ENCODE data around the gene CHST2.
"Not testable (repeated sequence)": the region's sequence is repeated elsewhere in the genome, so short reads cannot be mapped to it uniquely, and the experiment has no call there.

Gene CHST2, protein sequence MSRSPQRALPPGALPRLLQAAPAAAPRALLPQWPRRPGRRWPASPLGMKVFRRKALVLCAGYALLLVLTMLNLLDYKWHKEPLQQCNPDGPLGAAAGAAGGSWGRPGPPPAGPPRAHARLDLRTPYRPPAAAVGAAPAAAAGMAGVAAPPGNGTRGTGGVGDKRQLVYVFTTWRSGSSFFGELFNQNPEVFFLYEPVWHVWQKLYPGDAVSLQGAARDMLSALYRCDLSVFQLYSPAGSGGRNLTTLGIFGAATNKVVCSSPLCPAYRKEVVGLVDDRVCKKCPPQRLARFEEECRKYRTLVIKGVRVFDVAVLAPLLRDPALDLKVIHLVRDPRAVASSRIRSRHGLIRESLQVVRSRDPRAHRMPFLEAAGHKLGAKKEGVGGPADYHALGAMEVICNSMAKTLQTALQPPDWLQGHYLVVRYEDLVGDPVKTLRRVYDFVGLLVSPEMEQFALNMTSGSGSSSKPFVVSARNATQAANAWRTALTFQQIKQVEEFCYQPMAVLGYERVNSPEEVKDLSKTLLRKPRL
- 5.2 to 43.5 (median 11.0) reads per million in 18 experiments for total RNA-seq

DNA sequence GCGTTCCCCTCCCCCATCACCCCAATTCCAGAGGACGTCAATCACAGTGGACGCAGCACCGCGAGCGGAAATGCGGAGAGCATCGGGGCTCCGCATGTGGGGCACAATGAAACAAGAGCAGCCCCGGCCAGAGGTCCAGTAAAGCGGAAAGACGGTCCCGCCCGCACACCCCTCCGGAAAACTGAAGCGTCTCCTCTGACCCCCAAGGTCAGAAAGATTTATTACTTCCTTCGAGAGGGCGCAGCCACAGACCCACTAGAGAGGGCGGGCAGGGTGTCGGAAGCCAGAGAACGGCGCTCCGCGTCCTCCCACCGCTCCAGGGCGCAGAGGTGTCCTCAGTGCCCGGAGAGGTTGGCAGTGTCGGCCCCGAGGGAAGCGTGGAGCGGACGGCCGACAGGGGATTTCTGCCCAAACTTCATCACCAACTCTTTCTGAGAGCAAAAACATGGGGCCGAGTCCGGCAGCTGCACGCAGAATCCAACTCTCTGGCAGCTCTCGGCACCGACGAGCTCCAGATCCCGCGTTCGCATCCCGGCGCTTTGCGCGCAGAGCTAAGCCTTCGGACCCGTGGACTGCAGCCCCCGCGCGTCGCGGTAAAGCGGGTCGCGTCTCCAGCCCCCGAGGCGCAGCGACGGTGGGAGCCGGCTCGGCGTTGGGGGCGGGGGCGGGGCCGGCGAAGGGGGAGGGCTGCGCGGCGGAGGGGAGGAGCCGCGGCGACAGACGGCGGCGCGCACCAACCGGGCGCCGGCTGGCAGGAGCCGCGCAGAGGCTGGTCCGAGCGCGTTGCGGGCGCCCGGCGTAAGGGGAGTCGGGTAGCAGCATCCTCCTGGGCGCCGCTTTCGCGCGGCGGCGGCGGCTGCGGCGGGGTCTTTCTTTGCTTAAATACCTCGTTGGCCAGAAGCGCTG, at the start of gene CHST2:
TSS of gene CHST2 (plus strand) at position 763 of the 906 bp plus-strand sequence. CDS start 1,046 bp downstream, outside the sequence.
- DNase-seq, result peak; percentile 72 to 86

DNA sequence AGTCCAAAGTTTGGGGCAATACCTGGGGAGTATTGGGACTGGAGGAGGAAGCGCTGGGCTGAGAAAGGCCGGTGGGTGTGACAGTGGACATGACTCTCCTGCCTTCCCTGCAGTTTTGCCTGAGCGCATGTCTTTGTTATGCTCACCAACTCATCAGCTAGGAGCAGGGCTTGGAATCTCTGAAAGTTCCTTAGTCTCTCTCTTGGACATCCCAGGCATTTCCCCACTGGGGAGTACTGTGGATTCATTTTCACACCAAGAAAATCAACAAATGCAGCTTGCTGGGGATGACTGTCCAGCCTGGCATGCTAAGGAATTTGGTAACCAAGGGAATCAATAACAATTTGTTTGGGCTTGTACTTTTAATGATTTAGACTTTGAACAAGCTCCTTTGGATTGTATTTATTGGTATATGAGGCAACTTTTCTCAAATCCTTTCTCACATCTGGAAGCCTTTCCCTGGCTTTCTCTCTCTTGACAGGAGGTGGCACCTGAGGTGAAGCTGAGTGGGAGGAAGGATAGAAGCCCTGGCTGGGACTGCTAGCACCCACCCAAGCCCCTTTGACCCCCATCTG, 48.5 kb upstream of the CHST2 start:
- no peak for DNase-seq

DNA sequence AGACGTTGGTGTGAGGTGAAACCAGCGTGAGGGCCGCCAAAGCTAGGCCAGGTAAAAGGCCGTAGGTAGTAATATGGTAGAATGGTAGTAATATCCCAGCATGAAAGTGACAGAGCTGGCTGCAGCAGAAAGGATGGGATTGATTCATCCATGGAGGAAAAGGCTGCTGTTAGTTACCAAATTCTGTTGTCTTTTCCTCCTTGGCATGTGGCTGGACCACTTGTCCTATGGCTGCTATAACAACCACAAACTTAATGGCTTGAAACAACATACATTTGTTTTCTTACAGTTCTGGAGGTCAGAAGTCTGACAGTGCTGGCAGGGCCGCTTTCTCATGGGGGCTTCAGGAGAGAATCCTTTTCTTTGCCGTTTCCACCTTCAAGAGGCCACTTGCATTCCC, 47.8 kb upstream of the CHST2 start:
- no peak for DNase-seq

DNA sequence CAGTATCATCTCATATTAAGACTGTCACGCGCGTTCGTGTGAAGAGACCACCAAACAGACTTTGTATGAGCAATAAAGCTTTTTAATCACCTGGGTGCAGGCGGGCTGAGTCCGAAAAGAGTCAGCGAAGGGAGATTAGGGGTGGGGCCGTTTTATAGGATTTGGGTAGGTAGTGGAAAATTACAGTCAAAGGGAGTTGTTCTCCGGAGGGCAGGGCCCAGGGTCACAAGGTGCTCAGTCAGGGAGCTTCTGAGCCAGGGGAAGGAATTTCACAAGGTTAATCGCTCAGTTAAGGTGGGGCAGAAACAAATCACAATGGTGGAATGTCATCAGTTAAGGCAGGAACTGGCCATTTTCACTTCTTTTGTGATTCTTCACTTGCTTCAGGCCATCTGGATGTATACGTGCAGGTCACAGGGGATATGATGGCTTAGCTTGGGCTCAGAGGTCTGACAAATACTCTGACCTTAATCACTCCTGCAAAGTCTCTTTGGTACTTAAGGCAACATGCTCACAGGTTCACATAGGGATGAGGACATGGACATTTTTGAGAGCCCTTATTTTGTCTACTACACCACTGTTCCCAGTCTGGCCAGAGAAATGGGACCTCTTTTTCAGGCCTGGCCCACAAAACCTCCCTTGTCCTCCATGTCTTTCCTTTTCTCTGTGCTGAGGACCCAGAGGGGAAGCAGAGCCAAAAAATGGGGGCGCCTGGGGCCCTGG, 47.1 kb upstream of the CHST2 start:
- not testable (repeated sequence) for DNase-seq

DNA sequence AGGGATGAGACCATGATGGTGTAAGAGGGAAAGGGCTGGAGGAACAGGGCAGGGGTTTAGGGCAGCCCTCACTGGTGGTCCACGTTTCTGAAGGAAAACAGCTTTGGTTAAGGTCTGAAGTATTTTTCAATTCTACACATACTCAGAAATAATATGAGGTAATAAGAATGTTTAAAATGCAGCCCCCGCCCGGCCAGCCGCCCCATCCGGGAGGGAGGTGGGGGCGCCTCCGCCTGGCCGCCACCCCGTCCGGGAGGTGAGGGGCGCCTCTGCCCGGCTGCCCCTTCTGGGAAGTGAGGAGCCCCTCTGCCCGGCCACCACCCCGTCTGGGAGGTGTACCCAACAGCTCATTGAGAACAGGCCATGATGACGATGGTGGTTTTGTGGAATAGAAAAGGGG, 46.0 kb upstream of the CHST2 start:
- not testable (repeated sequence) for DNase-seq

DNA sequence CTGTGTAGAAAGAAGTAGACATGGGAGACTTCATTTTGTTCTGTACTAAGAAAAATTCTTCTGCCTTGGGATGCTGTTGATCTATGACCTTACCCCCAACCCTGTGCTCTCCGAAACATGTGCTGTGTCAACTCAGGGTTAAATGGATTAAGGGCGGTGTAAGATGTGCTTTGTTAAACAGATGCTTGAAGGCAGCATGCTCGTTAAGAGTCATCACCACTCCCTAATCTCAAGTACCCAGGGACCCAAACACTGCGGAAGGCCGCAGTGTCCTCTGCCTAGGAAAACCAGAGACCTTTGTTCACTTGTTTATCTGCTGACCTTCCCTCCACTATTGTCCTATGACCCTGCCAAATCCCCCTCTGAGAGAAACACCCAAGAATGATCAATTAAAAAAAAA, 45.6 kb upstream of the CHST2 start:
- not testable (repeated sequence) for DNase-seq

DNA sequence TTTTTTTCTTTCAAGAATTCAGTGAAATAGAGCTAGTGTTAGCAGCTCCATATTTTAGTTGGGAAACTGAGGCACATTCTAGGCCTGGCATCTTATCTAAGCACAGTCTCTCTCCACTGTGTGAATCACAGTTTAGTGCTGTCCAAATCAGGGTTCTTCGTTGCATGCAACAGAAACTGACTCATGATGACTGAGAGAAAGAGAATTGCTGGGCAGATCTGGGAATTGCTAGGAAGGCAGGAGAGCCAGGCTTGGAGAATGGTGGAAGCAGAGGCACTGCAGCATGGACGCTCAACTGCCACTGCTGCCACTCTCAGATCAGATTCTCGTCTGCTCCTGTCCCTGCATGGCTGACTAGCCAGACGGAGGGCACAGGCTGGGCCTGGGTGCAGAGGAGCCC, 40.7 kb upstream of the CHST2 start:
- DNase-seq, result no peak

DNA sequence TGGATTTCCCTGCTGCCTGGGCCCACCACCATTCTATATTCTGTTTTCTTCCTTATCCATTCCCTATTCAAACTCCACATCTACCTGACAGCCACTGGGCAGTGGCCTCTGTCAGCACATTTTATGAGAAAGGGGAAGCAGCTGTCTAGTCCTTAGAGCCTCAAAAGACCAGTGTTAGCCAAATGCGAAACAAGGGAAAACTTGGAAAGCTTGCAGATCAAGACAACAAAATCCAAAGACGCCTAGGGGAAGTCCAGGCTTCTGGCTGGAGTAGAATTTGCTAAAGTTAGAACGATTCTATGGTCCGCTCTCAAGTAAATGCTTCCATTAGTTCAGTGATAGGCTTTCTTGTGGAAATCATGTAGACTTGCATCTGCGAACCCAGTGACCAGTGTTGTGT, 39.4 kb upstream of the CHST2 start:
- no peak for DNase-seq

DNA sequence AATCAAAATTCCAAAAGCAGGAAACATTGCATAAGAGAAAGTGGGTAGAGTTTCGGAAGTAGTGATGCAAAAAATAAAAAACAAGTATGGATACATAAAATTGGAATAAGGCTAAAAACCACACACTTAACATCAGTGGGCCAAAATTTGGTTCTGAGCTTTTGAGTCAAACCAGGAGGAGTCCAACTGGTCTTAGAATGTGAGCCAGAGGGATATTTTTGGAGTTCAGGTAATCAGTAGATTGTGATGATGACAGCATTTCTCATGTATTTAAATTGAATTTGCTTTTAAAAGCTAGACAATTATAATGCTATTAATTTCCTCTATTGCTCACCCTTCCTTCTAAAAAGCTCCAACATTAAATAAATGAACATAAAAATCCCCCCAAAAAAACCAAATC, 38.2 kb upstream of the CHST2 start:
- DNase-seq, result no peak

DNA sequence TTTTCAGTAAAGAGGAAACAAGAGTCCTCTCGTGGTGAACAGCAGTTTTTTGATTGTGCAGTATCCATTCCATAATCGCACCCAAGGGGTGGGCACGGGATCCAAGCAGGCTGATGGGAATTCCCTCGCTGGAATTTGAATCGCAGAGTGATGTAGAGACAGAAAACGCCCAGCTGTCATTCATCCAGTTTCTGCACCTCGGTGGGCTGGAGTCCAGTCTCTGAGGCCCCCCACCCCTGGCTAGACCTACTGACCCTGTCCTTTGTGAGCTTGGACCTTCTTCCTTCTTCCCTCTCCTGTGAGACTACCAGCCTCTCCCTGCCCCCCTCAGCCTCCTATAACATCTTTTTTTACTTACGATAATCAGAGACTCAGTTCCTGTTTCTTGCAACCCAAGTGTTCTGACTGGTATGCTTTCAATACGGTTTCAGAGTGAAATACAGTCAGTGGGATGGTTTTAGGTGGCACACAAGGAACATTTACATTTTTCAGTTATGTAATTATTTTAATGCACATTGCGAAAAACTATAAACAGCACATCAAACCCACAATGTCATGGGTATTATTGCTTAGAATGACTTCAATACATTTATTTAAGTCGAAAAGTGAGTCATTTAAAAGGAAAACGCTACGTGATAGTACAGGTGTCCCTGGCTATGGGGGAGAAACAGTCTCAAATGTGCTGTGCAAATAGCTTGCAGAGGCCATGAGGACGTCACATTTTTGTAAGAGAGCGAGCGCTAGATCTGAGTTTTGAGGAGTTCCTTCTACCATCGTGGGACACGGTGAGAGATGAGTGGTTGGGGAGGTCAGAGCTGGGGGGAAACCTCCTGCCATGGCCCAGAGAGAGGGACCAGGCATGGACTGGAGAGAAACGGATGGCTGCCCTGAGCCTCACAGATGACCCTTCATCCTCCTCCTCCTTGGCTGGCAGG, 37.5 kb upstream of the CHST2 start:
- DNase-seq, result peak; percentile 9 to 32

DNA sequence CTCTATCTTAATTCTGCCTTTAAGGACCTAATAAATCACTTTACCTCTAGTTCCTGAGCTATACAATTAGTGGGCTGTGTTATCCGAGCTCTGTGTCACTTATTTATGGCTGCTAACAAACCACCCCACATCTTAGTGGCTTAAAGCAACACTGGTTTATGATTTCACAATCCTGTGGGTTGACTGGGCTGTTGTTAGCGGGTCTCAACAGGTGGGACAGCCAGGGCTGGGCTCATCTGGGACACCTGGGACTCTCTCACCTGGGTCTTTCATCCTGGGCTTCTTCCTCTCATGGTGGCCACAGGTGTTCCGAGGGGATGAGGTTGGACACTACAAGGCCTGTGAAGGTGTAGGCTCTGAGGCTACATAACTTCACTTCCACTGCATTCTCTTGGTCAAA, 35.8 kb upstream of the CHST2 start:
- no peak for DNase-seq

DNA sequence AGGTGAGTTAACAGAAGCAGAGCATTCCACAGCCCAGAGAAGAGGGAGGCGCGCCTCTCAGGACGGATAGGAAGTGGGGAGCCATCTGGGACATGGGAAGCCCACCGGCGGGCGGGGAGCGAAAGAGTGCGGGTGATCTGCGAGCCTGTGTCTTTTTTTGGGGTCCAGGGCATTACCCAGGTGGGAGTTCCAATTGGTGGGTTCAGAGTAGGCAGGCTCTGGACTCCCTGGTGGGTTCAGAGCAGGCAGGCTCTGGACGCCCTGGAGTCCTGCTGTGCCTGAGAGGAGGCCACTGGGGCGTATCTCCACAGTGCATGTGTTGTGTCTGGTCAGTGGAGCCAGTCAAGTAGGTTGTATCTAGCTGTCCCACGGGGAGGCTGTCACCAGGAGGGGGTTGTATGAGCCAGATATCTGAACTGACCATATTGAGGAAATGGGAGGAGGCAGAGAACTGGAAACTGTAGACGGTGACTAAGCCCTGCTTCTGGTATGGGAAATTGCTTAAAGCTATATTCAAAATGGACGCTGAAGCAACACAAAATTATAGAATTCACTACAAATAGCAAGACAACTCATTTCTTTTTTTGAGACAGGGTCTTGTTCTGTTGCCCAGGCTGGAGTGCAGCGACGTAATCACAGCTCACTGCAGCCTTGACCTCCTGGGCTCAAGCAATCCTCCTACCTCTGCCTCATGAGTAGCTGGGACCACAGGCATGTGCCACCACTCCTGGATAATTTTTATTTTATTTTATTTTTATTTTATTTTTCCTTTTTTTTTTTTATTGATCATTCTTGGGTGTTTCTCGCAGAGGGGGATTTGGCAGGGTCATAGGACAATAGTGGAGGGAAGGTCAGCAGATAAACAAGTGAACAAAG, 34.5 kb upstream of the CHST2 start:
- peak; percentile 80 to 87 for DNase-seq

DNA sequence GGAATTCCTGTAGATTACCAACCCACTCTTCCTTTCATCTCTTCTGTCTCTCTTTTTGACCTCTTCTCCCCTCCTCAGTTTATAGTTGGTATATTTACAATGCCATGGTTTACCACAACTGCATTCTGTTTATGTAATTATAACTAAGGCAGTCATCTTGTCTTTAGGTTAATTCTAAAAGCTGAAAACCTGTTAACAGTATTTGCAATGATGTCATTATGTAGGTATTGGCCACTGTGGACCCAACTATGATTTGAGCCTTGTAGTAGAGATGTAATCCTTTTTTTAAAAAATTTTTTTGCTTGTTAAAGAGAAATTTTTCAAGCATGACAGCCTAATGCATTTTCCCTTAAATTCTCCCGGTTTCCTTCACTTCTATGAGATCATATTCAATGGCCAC, 30.7 kb upstream of the CHST2 start:
- no peak for DNase-seq

DNA sequence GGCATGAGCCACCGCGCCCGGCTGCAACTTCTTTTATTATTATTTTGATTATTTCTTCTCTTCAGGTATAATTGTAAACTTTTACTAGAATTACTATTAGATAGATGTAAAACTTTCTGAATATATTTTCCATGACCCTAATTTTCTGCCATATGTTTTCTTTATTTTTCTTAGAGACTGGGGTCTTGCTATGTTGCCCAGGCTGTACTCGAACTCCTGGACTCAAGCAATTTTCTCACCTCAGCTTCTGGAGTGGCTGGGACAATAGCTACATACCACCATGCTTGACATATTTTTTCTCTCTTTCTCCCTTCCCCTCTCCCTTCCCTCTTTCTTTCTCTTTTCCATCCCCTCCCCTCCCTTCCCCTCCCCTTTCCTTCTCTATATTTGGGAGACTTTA, 29.6 kb upstream of the CHST2 start:
- no peak for DNase-seq

DNA sequence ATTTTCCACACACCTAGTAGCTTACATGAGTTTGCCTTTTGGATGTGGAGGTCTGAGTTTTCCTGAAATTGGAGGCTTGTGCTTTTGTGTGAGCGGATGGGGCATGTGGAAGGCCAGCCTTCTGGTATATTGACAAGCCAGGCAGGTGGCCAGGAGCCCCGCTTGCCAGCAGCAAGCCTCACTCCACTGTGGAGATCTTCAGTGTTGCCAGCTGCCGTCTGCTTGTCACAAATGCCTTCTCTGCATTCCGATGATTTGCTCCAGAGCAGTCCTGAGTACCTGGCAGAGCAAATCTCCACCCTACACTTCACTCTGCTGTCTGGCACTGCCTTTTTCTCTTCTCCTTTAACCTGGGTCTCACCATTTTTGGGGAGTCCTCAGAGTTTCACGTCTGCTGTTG, 29.1 kb upstream of the CHST2 start:
- DNase-seq, result no peak

DNA sequence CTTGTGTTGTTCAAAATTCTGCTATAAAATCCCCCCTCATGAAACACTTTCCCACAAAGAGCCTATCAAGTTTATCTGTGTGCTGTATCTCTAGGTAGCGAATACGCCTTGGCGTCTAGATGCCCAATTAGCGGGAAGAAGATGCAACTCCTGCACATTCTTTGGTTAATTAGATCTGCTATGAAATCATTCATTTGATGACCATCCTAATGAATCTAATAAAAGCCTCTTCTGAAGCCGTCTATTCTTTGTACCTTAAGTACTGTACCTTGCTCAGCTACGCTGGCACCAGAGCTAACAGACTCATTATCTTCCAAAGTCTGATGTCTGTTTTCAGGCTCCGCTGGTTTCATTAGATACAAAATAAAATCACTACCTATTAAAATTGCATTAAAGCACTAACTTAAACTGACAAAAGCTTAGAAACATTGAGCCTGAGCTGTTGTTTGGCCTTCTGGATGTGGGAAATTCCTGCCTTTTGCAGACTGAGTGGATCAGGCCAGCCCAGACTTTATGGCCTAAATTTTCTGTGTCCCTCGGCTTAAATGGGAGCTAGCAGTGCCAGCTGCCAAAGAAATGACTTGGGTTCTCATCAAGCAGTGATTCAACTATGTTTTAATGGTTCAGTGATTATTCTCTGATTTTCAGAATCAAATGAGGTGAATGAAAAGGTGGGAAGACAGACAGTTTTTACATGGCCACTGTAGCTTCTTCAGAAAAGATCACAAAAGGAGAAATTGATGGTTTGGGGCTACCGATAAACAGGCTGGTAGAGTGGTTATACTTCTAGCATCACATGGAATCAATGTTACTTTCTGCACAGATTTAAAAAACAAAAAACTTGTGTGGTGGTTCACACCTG, 28.4 kb upstream of the CHST2 start:
- no peak for DNase-seq

DNA sequence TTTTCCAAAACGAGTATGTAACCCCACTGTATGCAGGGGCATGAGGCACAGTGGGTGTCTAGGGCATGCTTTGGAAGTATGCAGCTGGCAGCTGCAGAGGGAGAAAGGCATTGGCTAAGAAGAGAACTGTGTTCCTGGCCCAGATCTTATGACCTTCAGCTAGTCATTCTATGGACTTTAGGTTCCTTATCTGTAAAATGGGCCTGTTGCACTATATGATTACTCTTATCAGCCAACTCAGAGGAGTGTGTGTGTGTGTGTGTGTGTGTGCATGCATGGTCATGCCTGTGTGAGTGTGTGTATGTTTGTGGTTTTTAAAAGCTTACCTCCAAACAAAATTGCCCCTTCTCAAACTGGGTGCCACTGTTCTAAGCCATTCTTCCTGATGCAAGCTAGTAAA, 27.4 kb upstream of the CHST2 start:
- DNase-seq, result no peak

DNA sequence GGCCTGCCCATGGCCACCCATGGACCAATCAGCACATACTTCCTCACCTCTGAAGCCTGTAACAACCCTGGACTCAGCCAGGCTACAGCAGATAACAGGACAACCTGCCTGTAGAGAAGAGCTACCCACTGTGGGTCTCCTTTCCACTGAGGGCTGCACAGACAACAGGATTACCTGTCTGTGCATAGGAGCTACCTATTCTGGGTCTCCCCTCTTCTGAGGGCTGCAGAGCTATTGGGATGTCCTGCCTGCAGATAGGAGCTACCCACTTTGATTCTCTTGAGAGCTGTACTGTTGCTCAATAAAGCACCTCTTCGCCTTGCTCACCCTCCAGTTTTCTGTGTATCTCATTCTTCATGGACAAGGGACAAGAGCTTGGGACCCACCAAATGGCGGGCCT, 23.8 kb upstream of the CHST2 start:
- no peak for DNase-seq
